ENCODE data around the gene SNAP25.

SNAP25 gene

DNA sequence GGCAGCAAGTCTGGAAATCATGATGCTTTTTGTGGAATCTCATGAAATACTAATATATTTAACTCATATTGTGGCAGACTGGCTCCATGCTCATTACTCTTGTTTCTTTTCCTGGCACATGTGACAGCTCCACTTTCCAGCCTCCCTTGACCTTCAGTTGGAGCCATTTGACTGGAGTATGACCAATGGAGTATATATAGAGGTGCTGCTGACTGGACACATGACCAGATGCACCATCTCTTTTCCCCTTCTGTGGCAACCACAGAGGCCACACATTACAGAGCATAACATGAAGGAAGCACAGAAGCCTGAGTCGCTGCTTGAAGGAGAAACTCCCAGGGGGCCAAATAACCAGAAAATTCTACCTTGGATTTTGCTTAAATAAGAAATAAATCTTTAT lies 138.0 kb downstream of the SNAP25 start:
- Histone ChIP-seq H3K36me3 (ENCODE audit: insufficient read depth) (no peaks in the 10 kb centered on the region), H3K4me1 (ENCODE audit: low read depth, poor library complexity, severe bottlenecking) (no peaks in the 10 kb centered on the region), H3K4me2 (no peak overlapping the region), H3K27me3 (ENCODE audit: insufficient read depth, low read depth) (no peaks in the 10 kb centered on the region), H3K4me3 (IDR thresholded peaks at IDR 0.05; ENCODE audit: insufficient read depth, low read depth, low read length) (no peak overlapping the region), H3K27ac (no peak overlapping the region), H3K79me2 (ENCODE audit: insufficient read depth, low read depth) (no peaks in the 10 kb centered on the region), H2AFZ (ENCODE audit: low read depth) (no peak overlapping the region), H3K9ac (no peak overlapping the region), H4K20me1 (ENCODE audit: insufficient read depth) (no peaks in the 10 kb centered on the region)
- TF ChIP-seq, protein P1, sequence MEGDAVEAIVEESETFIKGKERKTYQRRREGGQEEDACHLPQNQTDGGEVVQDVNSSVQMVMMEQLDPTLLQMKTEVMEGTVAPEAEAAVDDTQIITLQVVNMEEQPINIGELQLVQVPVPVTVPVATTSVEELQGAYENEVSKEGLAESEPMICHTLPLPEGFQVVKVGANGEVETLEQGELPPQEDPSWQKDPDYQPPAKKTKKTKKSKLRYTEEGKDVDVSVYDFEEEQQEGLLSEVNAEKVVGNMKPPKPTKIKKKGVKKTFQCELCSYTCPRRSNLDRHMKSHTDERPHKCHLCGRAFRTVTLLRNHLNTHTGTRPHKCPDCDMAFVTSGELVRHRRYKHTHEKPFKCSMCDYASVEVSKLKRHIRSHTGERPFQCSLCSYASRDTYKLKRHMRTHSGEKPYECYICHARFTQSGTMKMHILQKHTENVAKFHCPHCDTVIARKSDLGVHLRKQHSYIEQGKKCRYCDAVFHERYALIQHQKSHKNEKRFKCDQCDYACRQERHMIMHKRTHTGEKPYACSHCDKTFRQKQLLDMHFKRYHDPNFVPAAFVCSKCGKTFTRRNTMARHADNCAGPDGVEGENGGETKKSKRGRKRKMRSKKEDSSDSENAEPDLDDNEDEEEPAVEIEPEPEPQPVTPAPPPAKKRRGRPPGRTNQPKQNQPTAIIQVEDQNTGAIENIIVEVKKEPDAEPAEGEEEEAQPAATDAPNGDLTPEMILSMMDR (conservative IDR thresholded peaks at IDR 0.05; ENCODE audit: low read depth, low read length): no peak

All from KMS-11 (cell line).